Measurements from ENCODE around the gene MINPP1. TPM values are rescaled to one million over a fixed set of nuclear protein-coding genes. Genes with fewer than 3 reads are reported as not detected.

Gene MINPP1
- total RNA-seq, 1 experiment from 2014 or later = 22.1 TPM

DNA sequence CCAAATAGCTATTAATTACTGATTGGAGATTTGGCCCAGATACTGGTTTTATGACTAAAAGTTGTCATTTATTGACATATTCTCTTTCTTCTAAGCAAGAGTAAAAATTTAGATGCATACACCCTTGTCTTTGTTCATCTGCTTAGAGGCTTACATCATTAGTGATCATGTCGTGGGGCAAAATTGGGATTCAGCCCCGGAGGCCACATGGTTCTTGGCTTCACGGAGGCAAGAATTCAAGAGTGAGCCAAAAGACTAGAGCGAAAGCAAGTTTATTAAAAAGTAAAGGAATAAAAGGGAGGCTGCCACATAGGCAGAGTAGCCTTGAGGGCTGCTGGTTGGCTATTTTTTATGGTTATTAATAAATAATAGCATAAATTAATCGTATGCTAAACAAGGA is 41.1 kb downstream of the MINPP1 start:
- ATAC-seq (no peak), DNase-seq (ENCODE audit: low read depth, low spot score) (no peak)
- Histone ChIP-seq H4K20me1 (ENCODE audit: insufficient read depth) (no peaks in the 10 kb centered on the region), H3K36me3 (ENCODE audit: control insufficient read depth in 1 of 2, insufficient read depth in 2 of 2, low read length in 2 of 2) (no peaks in the 10 kb centered on the region), H3K4me3 (replicated peaks in 1 of 2; ENCODE audit: low read depth in 1 of 2, low read length in 2 of 2) (no peak overlapping the region), H3K9me2 (ENCODE audit: insufficient read depth) (no peaks in the 10 kb centered on the region), H3K4me1 (ENCODE audit: control insufficient read depth in 1 of 2, insufficient read depth in 2 of 2, low read length in 2 of 2) (peaks cover 0 to 7% of the 10 kb centered on the region in 2 experiments; a peak in 1 of 4 replicates), H2AFZ (ENCODE audit: low read depth, low read length, poor library complexity, severe bottlenecking) (no peak overlapping the region), H3K9ac (ENCODE audit: low read length) (no peak overlapping the region), H3K79me2 (ENCODE audit: insufficient read depth, low read length) (peaks cover 7% of the 10 kb centered on the region; the same call in 1 of the 2 replicates), H3K27ac (ENCODE audit: low read depth, low read length) (no peak overlapping the region), H3K9me3 (ENCODE audit: control insufficient read depth in 1 of 2, insufficient read depth in 1 of 2, low read depth in 1 of 2, low read length in 2 of 2) (no peaks in the 10 kb centered on the region), H3K4me2 (ENCODE audit: low read length) (no peak overlapping the region), H3K27me3 (ENCODE audit: insufficient read depth, low read length) (no peaks in the 10 kb centered on the region)
- CTCF ChIA-PET = no interaction called here
- POLR2A ChIA-PET = no interaction called here
- intact Hi-C loops (cut with micrococcal nuclease) = no loop called here
- no TSS peak for BruUV-seq (replicated peaks)
- TF ChIP-seq SRF (IDR thresholded peaks at IDR 0.05; ENCODE audit: low read depth) = no peak
- no peak for TF ChIP-seq ELF1 (IDR thresholded peaks at IDR 0.05; ENCODE audit: borderline replicate concordance, low read depth)
- no peak for TF ChIP-seq FOSL1 (IDR thresholded peaks at IDR 0.05; ENCODE audit: low read depth)
- no peak for TF ChIP-seq RAD21 (IDR thresholded peaks at IDR 0.05; ENCODE audit: low read depth)
- TF ChIP-seq, protein P1, sequence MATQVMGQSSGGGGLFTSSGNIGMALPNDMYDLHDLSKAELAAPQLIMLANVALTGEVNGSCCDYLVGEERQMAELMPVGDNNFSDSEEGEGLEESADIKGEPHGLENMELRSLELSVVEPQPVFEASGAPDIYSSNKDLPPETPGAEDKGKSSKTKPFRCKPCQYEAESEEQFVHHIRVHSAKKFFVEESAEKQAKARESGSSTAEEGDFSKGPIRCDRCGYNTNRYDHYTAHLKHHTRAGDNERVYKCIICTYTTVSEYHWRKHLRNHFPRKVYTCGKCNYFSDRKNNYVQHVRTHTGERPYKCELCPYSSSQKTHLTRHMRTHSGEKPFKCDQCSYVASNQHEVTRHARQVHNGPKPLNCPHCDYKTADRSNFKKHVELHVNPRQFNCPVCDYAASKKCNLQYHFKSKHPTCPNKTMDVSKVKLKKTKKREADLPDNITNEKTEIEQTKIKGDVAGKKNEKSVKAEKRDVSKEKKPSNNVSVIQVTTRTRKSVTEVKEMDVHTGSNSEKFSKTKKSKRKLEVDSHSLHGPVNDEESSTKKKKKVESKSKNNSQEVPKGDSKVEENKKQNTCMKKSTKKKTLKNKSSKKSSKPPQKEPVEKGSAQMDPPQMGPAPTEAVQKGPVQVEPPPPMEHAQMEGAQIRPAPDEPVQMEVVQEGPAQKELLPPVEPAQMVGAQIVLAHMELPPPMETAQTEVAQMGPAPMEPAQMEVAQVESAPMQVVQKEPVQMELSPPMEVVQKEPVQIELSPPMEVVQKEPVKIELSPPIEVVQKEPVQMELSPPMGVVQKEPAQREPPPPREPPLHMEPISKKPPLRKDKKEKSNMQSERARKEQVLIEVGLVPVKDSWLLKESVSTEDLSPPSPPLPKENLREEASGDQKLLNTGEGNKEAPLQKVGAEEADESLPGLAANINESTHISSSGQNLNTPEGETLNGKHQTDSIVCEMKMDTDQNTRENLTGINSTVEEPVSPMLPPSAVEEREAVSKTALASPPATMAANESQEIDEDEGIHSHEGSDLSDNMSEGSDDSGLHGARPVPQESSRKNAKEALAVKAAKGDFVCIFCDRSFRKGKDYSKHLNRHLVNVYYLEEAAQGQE (IDR thresholded peaks at IDR 0.05; ENCODE audit: low read depth) = no peak
- RAD21 ChIA-PET (ENCODE audit: low non-redundant PET in 1 of 2, low total read pairs in 2 of 2, uncharacterized antibody in 2 of 2, unreplicated experiment in 2 of 2) = no interaction called here

DNA sequence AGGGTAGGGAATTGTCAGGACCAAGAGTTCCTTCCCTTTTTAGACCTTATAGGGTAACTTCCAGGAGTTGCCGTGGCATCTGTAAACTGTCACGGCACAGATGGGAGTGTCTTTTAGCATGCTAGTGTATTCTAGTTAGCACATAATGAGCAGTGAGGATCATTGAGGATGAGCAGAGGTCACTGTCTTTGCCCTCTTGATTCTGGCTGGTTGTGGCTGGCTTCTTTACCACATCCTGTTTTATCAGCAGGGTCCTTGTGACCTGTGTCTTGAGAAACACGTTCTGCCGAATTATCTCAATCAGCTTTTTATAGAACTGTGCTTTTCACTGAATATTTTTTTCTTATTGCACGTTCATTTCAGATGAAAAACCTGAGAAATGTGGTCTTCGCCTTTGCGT is 41.5 kb downstream of the MINPP1 start:
- RAD21 ChIA-PET (ENCODE audit: low non-redundant PET in 1 of 2, low total read pairs in 2 of 2, uncharacterized antibody in 2 of 2, unreplicated experiment in 2 of 2) = interaction anchor here in 1 of 2 experiments (0.6 kb wide), 1 partner anchor 11 kb away, joined by 5 read pairs; no protein-coding TSS in a partner anchor
- Histone ChIP-seq H4K20me1 (ENCODE audit: insufficient read depth) (no peaks in the 10 kb centered on the region), H3K79me2 (ENCODE audit: insufficient read depth, low read length) (peaks cover 7% of the 10 kb centered on the region; the same call in 1 of the 2 replicates), H2AFZ (ENCODE audit: low read depth, low read length, poor library complexity, severe bottlenecking) (no peak overlapping the region), H3K9ac (ENCODE audit: low read length) (no peak overlapping the region), H3K9me3 (ENCODE audit: control insufficient read depth in 1 of 2, insufficient read depth in 1 of 2, low read depth in 1 of 2, low read length in 2 of 2) (no peaks in the 10 kb centered on the region), H3K27ac (ENCODE audit: low read depth, low read length) (no peak overlapping the region), H3K4me1 (ENCODE audit: control insufficient read depth in 1 of 2, insufficient read depth in 2 of 2, low read length in 2 of 2) (peaks cover 0 to 7% of the 10 kb centered on the region in 2 experiments; a peak in 1 of 4 replicates), H3K4me3 (replicated peaks in 1 of 2; ENCODE audit: low read depth in 1 of 2, low read length in 2 of 2) (no peak overlapping the region), H3K9me2 (ENCODE audit: insufficient read depth) (no peaks in the 10 kb centered on the region), H3K27me3 (ENCODE audit: insufficient read depth, low read length) (no peaks in the 10 kb centered on the region), H3K4me2 (ENCODE audit: low read length) (no peak overlapping the region), H3K36me3 (ENCODE audit: control insufficient read depth in 1 of 2, insufficient read depth in 2 of 2, low read length in 2 of 2) (no peaks in the 10 kb centered on the region)
- no TSS peak for BruUV-seq (replicated peaks)
- intact Hi-C loops (cut with micrococcal nuclease) = no loop called here
- no peak for ATAC-seq
- CTCF ChIA-PET = no interaction called here
- POLR2A ChIA-PET = no interaction called here
- no peak for DNase-seq (ENCODE audit: low read depth, low spot score)
- TF ChIP-seq CEBPB (IDR thresholded peaks at IDR 0.05; ENCODE audit: low read depth) (no peak), EZH2phosphoT487 (IDR thresholded peaks at IDR 0.05; ENCODE audit: borderline replicate concordance) (no peak), POLR2AphosphoS5 (IDR thresholded peaks at IDR 0.05; ENCODE audit: low read depth, low read length) (no peak)
- TF ChIP-seq, protein P2, sequence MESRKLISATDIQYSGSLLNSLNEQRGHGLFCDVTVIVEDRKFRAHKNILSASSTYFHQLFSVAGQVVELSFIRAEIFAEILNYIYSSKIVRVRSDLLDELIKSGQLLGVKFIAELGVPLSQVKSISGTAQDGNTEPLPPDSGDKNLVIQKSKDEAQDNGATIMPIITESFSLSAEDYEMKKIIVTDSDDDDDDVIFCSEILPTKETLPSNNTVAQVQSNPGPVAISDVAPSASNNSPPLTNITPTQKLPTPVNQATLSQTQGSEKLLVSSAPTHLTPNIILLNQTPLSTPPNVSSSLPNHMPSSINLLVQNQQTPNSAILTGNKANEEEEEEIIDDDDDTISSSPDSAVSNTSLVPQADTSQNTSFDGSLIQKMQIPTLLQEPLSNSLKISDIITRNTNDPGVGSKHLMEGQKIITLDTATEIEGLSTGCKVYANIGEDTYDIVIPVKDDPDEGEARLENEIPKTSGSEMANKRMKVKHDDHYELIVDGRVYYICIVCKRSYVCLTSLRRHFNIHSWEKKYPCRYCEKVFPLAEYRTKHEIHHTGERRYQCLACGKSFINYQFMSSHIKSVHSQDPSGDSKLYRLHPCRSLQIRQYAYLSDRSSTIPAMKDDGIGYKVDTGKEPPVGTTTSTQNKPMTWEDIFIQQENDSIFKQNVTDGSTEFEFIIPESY (IDR thresholded peaks at IDR 0.05; ENCODE audit: extremely low read depth, insufficient replicate concordance, low read length) = no peak
- TF ChIP-seq, protein P3, sequence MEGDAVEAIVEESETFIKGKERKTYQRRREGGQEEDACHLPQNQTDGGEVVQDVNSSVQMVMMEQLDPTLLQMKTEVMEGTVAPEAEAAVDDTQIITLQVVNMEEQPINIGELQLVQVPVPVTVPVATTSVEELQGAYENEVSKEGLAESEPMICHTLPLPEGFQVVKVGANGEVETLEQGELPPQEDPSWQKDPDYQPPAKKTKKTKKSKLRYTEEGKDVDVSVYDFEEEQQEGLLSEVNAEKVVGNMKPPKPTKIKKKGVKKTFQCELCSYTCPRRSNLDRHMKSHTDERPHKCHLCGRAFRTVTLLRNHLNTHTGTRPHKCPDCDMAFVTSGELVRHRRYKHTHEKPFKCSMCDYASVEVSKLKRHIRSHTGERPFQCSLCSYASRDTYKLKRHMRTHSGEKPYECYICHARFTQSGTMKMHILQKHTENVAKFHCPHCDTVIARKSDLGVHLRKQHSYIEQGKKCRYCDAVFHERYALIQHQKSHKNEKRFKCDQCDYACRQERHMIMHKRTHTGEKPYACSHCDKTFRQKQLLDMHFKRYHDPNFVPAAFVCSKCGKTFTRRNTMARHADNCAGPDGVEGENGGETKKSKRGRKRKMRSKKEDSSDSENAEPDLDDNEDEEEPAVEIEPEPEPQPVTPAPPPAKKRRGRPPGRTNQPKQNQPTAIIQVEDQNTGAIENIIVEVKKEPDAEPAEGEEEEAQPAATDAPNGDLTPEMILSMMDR (IDR thresholded peaks at IDR 0.05 in 2 of 3, conservative IDR thresholded peaks at IDR 0.05 in 1 of 3; ENCODE audit: borderline replicate concordance in 1 of 3, insufficient read depth in 1 of 3, low read depth in 2 of 3, low read length in 2 of 3) = no peak
